GM21515 (cell line): Measurements from ENCODE around the gene MARCHF9.

Experiments used
- ATAC-seq: cut with Tn5 transposase; IDR thresholded peaks from one replicate; pipeline ENCODE4 v1.9.1; 2021; ENCODE audit not compliant: unreplicated experiment

MARCHF9 gene

DNA sequence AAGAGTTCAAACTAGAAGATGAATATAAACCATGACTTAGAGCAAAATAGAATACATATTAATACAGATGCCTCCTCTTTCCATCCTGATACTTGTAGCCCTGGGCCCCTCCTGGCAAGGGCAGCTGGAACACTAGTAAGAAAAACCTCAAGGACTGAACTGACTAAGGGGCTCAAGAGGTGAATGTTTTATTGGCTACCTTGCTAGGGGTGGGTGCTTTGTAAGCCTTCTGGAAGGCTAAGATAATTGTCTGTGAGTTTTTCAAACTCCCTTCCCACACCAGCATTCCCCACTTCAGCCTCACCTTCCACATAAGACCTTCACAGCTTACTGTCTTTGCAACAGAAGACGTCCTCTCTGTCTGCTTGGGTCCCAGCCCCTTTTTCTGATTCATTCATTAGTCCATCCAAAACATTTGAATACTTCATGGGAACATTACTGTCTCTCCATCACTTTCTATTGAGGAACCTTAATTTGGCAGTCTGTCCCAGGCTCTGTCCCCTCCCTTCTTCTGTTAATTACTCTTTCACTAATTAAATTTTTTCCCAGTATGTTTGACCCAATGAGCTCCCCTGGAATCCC is 1.1 kb upstream of the MARCHF9 start:
- ATAC-seq, result no peak

DNA sequence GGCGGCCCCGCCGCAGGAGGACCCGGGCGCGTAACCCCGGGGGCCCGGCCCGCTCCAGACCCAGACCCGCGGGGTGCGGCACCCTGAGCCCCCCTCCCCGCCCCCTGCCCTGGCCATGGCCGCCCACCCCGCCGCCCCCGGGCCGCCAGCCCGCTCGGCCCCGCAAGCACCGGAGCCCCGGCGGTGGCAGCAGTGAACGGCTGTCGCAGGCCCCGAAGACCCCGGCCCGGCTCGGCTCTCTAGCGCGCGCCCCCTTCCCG is 221 bp downstream of the MARCHF9 start:
- ATAC-seq, result no peak

DNA sequence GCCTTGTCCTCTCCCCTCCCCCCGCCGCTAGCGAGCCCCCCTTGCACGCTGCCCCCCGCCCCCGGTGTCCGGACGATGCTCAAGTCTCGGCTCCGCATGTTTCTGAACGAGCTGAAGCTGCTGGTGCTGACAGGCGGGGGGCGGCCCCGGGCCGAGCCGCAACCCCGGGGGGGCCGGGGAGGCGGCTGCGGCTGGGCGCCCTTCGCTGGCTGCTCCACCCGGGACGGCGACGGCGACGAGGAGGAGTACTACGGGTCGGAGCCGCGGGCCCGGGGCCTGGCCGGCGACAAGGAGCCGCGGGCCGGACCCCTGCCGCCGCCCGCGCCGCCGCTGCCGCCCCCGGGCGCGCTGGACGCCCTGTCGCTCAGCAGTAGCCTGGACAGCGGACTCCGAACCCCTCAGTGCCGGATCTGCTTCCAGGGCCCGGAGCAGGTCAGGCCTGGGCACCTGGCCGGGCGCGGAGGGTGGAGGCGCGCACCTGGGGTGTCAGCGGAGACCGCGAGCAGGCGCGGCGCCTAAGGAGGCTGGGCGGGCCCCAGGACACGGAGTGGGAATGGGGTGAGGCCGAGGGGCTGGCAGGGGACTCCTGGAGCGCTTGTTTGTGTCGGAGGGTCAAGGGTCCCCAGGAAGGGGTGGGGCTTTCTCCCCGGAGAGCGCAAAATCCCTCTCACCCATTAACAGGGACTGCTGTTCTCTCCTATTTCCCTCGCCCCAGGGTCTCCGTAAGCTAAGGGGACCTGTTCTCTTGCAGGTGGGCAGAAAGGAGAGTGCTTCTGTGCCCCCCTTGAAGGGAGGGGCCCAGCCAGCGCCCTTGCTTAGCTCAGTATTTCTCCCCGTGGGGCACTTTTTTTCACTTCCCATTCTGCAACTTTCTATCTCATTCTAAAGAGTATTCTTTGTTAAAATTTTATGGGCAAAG is 810 bp downstream of the MARCHF9 start:
- no peak for ATAC-seq

DNA sequence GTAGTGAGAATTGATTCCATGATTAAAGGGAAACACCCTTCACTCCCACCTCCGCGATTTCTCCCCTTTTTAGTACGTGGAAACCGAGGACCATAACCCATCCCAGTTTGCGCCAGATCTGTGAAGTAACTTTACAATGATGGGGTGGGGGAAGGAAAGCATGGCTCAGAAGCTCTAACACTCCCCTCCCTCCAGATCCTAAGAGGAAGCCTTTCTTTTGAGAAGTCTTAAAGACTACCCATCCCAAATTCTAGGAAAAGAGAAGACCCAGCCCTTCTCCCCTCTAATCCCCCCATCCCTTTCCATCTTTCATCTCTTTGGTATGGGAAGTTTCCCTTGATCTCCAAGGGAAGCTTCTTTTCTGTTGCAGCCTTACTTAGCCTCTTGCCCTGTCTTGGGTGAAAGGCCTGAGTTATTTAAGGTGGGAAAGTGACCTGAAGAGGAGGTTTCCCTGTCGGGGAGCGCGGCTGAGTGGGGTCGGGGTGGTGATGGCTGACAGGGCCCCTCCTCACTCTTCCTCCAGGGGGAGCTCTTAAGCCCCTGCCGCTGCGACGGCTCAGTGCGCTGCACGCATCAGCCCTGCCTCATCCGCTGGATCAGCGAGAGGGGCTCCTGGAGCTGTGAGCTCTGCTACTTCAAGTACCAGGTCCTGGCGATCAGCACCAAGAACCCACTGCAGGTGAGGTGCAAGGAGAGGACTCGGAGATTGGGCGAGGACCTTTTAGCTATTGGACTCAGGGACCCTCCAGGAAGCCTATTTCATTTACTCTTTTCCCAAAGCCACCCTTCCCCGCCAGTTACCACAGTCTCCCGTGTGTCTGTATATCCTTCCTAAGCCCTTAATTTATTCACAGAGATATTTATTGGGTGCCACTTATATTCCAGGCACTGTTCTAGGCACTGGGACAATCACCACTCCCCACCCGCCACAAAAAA is 1.8 kb downstream of the MARCHF9 start:
- ATAC-seq, result peak; percentile 20

DNA sequence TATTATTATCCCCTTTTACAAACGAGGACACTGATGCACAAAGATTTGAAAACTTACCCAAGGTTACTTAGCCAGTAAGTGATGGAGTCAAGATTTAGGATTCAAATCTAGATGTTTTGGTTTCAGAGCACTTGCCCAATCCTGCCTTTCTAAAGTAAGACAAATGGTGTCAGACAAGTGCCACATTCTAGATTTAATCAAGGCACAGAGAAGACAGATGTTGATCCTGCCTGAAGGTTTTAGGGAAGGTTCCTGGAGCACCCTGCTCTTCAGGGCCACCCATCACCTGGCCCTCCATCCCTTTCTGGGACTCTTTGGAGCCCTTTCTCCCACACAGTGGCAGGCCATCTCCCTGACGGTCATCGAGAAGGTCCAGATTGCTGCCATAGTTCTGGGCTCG is 2.9 kb downstream of the MARCHF9 start:
- ATAC-seq, result no peak

DNA sequence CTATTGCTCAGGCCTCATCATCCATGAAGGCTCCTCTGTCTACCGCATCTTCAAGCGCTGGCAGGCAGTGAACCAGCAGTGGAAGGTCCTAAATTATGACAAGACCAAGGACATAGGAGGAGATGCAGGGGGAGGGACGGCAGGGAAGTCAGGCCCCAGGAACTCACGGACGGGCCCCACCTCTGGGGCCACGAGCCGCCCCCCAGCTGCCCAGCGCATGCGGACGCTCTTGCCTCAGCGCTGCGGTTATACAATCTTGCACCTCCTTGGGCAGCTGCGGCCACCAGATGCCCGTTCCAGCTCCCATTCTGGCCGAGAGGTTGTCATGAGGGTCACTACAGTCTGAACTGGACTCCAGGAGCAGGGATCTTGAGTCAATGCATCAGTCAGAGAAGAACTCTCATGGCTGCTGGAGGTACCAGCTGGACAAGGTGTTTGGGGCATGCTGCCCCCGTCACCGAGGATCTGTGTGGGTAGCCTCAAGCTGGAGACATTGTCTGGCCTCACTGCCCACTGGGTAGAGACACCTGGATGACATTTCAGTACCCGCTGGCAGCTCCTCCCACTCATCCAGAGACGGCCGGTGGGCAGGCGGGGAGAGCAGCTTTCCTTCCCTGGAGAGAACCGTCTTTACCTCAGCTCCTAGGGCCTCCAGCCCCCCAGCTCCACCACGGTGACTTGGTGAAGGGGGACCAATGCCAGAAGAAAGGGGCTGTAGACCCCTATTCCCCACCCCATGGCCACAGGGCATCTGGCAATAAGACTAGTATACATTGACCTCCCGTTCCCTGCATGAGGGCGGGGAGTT is 3.9 kb downstream of the MARCHF9 start:
- no peak for ATAC-seq

DNA sequence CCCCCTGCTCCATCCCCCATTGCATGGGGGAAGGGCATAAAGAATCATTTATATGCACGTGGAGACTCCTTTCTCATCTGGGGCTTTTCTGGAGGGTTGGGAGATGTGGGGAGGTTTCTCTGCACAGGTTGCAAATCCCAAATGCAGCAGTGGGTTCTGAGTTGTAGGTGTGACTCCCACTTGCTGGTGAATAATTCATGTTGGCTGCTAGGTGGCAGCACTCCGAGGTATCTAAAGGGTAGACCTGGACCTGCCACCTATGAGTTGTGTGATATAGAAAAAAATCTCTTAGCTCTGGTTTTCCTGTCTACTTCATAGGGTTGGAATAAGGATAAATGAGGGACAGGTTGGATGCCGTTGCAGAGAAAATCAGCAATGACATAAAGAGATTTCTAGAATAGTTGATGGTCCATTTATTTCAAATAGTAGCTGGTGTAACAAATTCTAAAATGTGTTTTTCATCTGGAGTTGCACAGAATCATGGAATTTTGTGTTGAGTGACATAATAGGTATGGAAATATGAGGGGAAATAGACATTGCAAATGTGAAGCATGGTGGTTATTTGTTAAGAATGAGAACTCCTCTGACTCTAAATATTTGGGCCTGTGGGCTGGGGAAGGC is 4.6 kb downstream of the MARCHF9 start:
- ATAC-seq, result no peak

DNA sequence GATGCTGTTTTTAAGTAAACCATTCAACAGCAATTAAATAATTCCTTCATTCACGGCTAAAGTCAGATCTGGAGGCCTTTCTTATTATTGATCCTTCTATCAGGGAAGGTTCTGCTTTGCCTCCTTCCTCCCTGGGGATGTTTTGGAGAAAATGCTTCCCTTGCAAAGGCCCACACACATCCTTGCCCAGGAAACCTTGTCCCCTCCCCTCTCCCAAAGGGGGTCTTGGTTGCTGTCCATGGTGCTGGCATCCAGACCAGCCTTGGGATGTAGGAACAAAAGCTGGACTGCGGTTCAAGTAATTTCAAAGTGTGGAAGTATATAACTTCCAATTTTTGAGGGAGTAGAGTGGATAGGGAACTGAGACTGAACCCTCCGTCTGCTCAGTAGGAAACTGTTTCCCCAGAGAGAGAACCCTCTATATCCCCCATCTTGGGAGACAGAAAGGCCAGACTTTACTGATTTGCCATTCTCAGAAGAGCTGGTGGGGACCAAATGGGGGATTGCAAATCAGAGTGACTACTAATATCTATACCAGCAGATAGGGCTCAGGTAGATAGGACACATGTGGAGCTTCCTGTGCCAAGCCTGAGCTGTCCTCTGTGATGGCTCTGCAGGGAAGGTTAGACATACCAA is 5.6 kb downstream of the MARCHF9 start:
- ATAC-seq, result no peak

DNA sequence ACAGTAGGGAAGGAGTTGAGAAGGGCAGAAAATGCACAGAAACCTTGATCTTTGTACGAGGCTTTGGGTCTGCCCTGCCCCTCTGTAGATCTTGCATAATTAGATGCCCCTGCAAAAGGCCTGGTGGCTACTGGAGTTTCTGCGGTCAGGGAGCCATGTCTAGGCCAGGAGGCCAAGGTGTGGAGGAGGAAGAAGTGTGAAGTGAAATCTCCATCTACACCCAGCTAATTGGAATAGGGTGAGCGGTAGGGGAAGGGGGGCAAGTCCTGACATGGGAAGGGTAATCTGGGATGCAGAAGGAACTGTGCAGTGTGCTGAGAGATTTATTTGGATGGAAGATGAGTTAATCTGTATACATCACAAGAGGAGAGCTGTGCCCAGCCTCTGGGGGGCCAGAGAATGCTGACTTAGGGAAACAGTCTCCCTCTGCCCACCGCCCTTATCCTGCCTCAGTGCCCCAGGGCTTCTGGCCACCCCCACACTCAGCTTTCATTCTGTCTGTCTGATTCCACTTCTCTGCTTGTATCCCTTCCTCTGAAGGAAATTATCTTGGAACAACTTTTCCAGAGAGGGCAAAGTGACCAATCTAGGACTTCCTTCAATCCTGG is 6.6 kb downstream of the MARCHF9 start:
- ATAC-seq, result no peak

DNA sequence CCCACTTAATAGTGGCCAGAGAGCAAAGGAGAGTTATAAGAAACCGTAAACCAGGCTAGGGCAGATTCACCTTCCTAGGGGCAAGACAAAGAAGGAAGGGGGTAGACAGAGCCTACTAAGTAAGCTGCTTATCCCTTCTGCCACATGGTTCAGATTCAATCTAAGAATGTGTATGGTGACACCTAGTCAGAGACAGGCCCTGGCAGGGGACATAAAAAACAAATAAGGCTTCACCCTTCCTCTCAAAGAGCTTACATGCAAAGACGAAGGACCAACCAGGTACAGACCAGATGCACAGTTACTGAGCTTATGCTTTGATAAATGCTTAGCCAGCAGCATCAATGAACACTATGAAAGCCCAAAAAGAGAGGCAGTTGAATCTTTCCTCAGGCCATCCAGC is 7.6 kb downstream of the MARCHF9 start:
- no peak for ATAC-seq

DNA sequence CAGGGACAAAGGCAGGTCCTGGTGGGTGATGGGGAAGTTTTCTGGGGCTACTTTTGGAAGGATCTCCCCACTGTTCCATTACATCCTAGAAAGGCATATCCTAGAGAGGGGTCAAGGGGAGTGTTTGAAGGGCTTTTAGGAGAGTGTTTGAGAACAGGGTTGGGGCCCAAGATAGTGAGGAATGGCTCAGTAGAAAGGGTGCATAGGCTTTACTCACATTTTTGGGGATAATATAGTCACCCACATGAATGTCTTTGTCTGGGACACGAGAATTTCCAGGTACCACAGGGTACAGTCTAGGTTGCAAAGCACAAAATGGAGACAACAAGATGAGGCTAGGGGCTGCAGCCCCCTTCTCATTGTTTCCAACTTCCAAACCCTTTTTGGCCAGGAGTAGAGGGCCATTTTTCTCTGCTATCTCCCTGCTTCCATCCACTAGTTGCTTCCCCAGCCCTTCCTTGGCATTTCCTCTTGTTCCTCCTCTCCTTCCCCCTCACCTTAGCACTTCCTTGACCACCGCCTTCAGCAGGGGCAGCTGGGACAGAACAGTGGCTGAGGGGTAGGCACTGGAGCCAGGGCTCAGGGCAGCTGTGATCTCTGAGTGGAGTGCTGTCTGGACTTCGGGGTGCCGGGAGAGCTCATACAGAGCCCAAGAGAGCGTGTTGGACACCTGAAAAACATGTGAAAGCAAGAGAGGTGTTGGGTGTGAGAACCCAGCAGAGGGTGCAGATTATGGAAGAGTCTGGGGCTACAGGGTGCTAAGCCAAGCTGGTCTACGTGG is 9.2 kb downstream of the MARCHF9 start:
- ATAC-seq, result no peak

DNA sequence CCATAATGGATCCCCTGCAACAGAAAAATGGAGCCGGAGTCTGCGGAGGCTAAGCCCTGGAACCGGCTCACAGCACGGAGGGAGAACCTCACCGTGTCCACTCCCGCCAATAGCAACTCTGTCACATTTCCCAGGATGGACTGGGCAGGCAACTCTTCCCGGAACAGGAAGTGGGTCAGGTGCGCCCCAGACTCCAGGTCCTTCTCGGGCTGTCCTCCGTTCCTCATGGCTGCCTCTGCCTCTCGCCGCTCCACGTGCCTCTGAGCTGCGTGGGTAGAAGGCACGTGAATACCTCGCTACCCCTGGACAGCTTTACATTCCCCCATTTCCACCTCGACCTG is 9.7 kb downstream of the MARCHF9 start:
- ATAC-seq, result no peak

DNA sequence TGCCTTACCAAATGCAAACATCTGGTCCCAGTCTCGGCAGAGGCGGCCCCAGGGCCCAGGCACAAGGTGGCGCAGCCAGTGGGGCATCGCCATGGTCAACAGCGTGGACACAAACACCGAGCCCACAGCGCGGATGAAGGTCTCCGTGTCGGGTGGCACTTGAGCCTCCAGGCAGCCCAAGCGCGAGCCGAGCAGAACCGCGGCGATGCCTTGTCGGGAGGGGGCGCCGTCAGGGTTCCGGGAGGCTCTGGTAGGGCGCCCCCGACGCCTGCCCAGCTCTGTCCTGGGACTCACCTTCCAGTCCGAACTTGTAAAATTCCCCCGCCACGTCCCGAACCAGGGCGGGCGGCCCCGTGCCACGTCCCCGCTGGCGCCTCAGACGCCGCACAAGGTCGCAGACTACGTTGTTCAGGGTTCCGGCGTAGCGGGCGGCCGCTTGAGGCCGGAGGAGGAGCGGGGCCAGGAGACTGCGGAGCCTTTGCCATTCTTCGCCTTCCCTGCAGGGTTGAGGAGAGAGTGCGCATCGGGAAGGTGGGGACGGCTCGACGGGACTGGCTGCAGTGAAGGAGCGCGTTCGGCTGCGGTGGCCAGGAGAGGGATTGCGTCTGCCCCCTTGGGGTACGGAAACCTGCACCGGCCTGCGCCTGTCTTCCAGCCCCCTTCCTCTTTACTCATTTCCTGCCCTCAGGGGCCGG is 10.2 kb downstream of the MARCHF9 start:
- peak; percentile 46 for ATAC-seq

DNA sequence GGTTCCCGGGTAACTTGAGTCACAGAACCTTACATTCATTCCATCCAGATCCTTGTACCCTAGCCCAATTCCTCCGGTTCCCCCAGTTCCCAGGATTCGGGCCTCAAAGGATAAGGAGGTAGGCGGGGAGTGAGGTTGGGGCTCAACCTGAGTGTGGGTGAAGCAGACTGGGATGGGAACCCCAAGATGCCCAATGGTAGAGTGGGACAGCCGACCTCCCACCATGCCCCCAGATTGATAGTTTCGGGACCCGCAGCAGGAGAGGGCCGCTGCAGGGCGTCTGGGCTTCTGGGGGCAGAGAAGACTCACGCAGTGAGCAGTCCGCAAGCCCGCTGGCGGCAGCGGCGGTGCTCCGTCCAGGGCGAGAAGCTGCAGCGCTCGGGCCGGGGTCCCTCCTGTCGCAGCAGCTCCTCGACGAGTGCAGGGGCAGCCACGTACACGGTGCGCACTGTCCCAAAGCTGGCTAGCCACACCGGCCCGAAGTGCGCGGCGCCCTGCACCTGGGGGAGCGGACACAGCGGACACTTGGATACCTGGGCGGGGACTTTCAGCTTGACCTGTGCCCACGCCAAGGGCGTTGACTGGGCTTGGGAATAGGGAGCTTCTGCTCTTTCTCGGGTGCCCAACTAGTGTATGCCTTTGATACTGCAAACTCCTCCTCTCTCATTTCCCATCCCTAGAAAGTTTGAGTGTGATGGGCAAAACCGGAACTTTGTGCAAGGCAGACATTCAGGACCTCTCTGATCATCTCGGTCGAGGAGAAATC is 11.0 kb downstream of the MARCHF9 start:
- ATAC-seq, result no peak

DNA sequence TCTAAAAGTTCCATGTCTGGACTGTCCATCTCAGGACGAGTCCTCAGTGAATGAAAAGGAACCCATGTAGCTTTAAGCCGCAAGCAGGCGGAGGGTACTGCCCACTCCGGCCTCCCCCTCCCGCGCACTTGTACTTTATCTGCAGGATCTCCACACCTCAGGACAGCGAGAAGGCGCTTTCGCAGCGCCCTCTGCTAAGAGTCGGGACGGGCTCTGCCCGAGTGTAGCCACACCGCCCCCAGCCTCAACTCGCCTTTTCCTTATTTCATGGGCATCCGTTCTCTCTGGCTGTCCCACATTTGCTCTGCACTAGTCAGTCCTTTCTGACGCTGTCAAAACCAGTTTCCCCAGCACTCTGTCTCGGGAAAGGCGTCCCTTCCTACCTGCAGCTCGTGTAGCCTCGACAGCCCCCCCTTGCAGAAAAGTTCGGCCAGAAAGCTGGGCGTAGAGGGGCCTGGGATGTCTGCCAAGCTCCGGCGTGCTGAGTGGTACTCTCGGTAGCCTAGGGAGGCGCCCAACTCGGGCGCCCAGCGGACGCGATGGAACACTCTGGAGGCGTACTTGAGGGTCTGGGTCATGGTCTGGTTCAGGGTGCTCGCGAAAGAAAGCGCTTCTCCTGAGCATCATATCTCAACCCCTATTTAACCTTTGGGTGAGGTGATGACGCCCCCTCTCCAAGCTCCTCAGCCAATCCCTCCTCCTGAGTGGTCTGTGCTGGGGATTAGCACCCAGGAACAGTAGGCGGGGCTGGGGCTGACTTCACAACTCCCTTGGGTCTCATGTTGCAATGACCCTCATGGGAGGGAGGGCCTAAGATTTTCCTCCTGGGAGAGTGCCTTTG is 11.8 kb downstream of the MARCHF9 start, which contains the start of gene CYP27B1:
Gene CYP27B1, minus strand, starts transcription at position 615 of the 841 bp plus-strand sequence. Its CDS starts 37 bp downstream, at position 578.
- no peak for ATAC-seq

DNA sequence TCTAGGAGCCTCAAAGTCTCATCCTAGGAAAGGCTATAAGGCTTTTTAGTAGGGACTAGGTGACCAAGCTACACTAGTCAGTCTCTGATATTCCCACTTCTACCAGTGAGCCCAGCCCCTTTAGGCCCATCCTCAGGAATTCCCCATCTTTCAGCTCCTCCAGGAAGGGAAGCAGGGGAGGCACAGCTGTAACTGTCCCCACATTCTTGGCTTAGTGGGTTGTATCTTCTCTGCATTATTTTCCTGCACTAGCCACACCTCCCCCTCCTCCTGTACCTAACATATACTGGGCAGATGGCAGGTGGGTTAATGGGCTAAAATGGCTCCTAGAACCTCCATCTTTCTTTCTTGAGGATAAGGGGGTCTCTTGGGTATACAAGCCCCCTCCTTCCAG is 12.4 kb downstream of the MARCHF9 start:
- no peak for ATAC-seq

DNA sequence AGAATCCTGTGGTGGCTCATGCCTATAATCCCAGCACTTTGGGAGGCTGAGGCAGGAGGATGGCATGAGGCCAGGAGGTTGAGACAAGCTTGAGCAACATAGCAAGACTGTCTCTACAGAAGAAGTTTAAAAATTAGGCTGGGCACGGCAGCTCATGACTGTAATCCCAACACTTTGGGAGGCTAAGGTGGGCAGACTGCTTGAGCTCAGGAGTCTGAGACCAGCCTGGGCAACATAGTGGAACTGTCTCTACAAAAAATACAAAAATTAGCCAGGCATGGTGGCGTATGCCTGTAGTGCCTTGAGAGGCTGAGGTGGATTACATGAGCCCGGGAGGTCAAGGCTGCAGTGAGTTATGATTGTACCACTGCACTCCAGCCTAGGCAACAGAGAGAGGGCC is 13.0 kb downstream of the MARCHF9 start:
- no peak for ATAC-seq
